Activated naive CD8-positive, alpha-beta T cell treated with anti-CD3 and anti-CD28 coated beads, Interleukin-2, amount 50 U/mL, for 24 hours (primary cell): ENCODE data around the gene KLF7.

Experiments
- ATAC-seq: fragments of 150-1000 bp; cut with Tn5 transposase; one replicate; pipeline ENCODE4 v1.10.0; 2021
- DNase-seq: peaks from one replicate; pipeline ENCODE4 v3.0.0; 2021
- H3K27ac Mint-ChIP-seq: one replicate; pipeline ENCODE4 v1.8.0; 2021; ENCODE audit warnings: mild to moderate bottlenecking, mixed read lengths
- H3K27me3 Mint-ChIP-seq: one replicate; pipeline ENCODE4 v1.8.0; 2021; ENCODE audit warnings: mixed read lengths
- H3K36me3 Mint-ChIP-seq: one replicate; pipeline ENCODE4 v1.8.0; 2021; ENCODE audit warnings: low read depth, mixed read lengths
- H3K4me1 Mint-ChIP-seq: one replicate; pipeline ENCODE4 v1.8.0; 2021; ENCODE audit warnings: mixed read lengths
- H3K4me3 Mint-ChIP-seq: one replicate; pipeline ENCODE4 v1.8.0; 2021; ENCODE audit warnings: mild to moderate bottlenecking, moderate library complexity, mixed read lengths
- H3K9me3 Mint-ChIP-seq: one replicate; pipeline ENCODE4 v1.8.0; 2021; ENCODE audit warnings: mixed read lengths

The KLF7 gene

DNA sequence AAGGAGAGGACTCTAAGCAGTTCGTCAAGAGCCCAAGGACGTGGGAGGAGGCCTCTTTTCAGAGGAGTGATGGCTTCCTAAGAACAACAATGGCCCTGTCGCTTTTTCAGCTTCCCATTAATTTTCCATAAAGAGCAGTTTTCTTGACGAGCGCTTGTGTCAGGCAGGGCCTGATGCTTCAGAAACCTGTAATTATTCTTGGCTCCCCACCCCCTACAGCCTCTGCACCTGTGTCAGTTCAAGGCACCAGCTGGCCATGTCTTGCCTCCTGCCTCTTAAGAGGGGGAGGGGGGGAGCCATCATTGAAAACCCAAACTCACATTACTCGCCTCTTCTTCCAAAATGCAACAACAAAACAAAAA, 32.3 kb downstream of the KLF7 start:
- Mint-ChIP-seq H3K27ac (no peak overlapping the region), H3K4me1 (peaks cover 87% of the 10 kb centered on the region), H3K27me3 (no peaks in the 10 kb centered on the region), H3K36me3 (peaks cover 16% of the 10 kb centered on the region), H3K4me3 (no peak overlapping the region), H3K9me3 (peaks cover 5% of the 10 kb centered on the region)
- DNase-seq, result no peak
- ATAC-seq, result no peak

DNA sequence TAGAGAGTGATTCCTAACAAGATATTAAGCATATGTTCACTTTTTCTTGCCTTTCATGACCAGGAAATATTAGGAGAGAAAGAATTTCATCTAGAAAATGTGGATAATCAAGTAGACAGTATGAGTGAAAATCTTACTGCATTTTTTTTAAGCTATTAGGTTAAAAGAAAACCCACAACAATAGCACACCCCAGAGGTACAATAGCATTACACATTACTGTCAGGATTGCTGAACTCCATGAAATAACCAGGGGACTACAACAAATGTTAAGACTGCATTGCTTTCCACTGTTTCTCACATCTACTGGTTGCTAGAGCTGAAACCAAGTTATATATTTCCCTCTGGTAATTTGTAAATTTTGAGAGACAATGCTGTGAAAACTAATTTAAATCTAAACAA, 33.7 kb downstream of the KLF7 start:
- peaks cover 20% of the 10 kb centered on the region for H3K36me3 Mint-ChIP-seq

DNA sequence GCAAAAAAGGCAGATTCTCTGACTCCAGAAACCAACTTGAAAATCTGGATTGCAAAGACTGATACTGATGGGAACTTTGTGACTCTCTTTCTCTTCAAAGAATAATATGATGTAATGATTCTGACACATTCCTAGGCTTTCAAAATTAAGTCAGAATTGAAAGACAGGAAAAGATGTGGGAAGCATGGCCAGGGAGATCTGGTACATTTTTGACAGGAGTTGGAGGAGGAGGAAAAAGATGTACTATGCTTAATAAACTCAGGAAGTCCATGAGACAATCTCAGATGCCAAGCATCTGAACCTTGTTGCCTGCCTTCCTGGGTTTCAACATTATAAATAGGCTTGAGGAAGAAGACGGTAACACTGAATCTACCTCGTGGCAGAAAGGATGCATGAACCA, 34.2 kb downstream of the KLF7 start:
- Mint-ChIP-seq H3K27ac (peak overlapping the region; percentile 69), H3K4me1 (peaks cover 79% of the 10 kb centered on the region), H3K36me3 (peaks cover 20% of the 10 kb centered on the region), H3K9me3 (peaks cover 5% of the 10 kb centered on the region), H3K4me3 (no peak overlapping the region), H3K27me3 (no peaks in the 10 kb centered on the region)
- no peak for DNase-seq
- no peak for ATAC-seq

More for the DNA sequence above, 33.7 kb downstream of the KLF7 start:
- Mint-ChIP-seq H3K27ac (peak overlapping the region; percentile 69), H3K9me3 (peaks cover 5% of the 10 kb centered on the region), H3K4me3 (no peak overlapping the region), H3K4me1 (peaks cover 76% of the 10 kb centered on the region), H3K27me3 (no peaks in the 10 kb centered on the region)
- no peak for DNase-seq
- no peak for ATAC-seq

DNA sequence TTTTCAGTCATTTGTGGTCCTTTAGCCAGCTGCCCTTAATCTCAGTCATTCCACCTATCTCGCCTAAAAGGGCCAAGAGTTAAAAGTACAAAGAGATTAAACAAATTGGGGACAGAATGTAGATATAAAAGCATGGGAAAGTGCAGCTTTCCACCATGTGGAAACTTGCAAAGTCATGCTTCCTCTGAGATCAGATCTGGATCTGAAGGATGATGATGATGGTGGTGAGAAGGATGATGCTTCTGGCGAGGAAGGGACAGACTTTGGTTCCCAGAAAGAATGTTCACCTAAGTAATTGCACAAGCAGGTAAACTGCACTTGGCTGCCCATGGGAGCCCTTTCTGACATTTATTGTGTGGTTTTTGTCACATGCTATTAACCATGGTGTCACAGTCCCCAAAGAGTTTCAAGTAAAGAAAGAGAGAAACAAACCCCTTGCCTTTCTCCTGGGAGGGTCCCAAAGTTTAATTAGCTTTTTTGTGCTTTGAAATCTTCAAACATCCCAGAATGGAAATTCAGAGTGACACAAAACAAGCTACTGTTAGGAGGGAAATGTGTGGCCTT, 34.7 kb downstream of the KLF7 start:
- H3K36me3 Mint-ChIP-seq, result peaks cover 19% of the 10 kb centered on the region
- ATAC-seq (peak; percentile 43), DNase-seq (no peak)
- no peaks in the 10 kb centered on the region for H3K27me3 Mint-ChIP-seq
- peaks cover 79% of the 10 kb centered on the region for H3K4me1 Mint-ChIP-seq
- H3K27ac Mint-ChIP-seq, result peak overlapping the region; percentile 15
- peaks cover 5% of the 10 kb centered on the region for H3K9me3 Mint-ChIP-seq
- no peak overlapping the region for H3K4me3 Mint-ChIP-seq

DNA sequence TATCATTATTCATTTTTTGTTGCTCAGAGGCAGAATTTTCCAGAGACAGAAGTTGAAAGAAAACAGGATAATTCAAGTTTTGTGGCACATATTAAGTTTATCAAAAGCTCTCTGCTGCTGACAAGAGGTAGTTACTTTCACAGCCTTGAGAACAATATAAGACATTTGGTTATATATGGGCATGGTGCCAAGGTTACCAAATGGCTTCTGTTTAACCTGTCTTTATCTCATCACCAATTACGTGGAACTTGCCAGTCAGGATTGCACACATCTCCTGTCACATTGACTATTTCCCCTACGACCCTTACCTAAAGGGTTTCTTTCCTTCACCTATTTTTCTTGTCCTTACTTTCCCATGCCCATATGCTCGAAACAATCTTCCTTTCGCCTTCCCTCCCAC, 35.9 kb downstream of the KLF7 start:
- Mint-ChIP-seq H3K27ac (no peak overlapping the region), H3K9me3 (peaks cover 5% of the 10 kb centered on the region), H3K4me3 (no peak overlapping the region), H3K36me3 (peaks cover 19% of the 10 kb centered on the region), H3K27me3 (no peaks in the 10 kb centered on the region), H3K4me1 (peaks cover 78% of the 10 kb centered on the region)
- no peak for ATAC-seq
- DNase-seq, result no peak

DNA sequence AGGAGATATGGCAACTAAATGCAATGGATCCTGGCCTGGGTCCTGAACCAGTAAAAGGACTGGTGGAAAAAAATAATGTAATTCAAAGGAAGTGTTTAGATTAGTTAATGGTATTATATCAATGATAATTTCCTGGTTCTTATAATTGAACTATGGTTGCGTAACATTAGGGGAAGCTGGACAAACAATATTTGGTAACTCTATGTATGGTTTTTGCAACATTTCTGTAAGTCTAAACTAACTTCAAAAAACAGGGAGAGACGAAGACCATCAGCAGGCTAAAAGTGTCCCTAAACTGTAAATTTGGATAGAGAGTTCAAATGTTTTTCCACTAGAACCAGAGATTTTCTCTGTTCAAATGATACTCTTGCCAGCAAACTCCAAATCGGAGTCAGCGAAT, 36.9 kb downstream of the KLF7 start:
- H3K4me1 Mint-ChIP-seq, result peaks cover 78% of the 10 kb centered on the region
- H3K9me3 Mint-ChIP-seq, result peaks cover 5% of the 10 kb centered on the region
- no peak for ATAC-seq
- H3K27ac Mint-ChIP-seq, result no peak overlapping the region
- H3K27me3 Mint-ChIP-seq, result no peaks in the 10 kb centered on the region
- DNase-seq, result no peak
- no peak overlapping the region for H3K4me3 Mint-ChIP-seq
- peaks cover 25% of the 10 kb centered on the region for H3K36me3 Mint-ChIP-seq

DNA sequence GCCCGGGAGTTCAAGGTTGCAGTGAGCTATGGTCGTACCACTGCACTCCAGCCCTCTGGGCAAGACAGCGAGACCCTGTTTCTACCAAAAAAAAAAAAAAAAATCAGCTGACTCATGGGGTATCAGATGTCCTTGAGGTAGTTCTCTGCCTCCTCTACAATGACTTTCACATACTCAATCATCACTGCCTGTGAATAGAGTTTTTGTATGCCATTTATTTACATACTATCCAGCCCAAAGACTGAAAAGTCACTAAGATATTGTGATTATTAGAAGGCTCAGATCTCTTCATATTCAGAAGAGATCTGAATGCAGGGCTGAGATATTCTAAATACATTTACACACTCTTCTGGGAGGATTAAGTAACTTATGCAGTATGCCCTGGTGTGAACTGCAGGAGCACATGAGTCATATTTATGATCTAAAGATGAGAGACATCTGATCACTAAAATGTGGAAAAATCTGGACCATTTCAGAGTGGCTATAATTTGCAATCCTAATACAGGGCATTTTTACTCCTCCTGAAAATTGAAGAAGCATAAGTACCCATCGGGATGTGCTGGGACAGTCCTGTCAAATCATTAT, 38.9 kb downstream of the KLF7 start:
- ATAC-seq, result peak; percentile 7

DNA sequence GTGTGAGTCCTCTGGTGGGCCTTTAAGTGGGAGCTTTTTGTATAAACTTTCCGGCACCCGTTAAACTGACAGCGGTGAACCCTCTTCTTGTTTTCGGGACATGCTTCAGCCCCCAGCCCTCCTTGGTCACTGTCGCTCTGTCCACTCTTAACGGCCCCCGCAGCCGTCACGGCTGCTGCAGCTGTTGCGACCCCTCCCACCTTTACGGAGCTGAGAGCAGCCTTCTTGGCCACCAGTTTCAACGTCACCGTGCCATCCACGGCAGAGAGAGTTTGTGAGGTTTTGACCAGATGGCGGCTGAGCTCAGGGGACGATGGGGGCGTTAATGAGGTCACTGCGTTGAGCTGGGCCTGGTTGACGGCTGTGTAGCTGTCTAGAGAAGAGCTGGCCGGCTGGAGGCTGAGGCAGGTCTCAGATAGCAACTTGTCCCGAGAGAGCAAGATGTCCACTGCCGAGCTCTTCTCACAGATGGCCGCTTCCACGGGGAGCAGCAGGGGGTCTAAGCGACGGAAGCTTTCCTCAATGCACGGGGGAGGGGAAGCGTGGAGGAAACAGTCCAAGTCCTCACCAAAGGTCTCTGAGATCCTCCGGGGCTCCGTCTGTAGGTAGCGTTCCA, 41.9 kb downstream of the KLF7 start:
- Mint-ChIP-seq H3K9me3 (no peaks in the 10 kb centered on the region), H3K27me3 (no peaks in the 10 kb centered on the region), H3K4me1 (peaks cover 68% of the 10 kb centered on the region), H3K36me3 (peaks cover 23% of the 10 kb centered on the region), H3K27ac (peak overlapping the region; percentile 80), H3K4me3 (no peak overlapping the region)
- ATAC-seq, result no peak
- no peak for DNase-seq

More for the DNA sequence above, 38.9 kb downstream of the KLF7 start:
- Mint-ChIP-seq H3K4me1 (peaks cover 80% of the 10 kb centered on the region), H3K36me3 (peaks cover 26% of the 10 kb centered on the region), H3K9me3 (peaks cover 4% of the 10 kb centered on the region), H3K27me3 (no peaks in the 10 kb centered on the region), H3K4me3 (no peak overlapping the region), H3K27ac (peak overlapping the region; percentile 10)
- DNase-seq, result no peak

DNA sequence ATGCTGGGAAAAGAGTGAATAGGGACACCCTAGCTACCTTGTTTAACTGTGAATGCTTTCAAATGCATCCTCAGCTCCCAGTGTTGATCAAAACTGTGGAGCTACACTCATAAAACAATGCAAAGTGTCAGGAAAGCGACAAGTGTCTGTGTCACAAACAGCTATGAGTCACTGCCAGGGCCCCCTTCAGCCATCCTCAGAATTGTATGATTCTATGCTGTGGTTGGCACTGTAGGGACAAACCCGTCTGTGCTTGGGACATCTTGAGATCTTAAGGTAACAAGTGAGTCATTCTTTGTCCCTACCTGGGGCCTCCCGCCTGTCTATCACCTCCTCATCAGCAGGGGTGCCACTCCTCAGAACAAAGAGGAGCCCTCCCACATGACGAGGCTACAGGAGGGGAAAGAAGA, 42.4 kb downstream of the KLF7 start:
- Mint-ChIP-seq H3K36me3 (peaks cover 23% of the 10 kb centered on the region), H3K27me3 (no peaks in the 10 kb centered on the region), H3K27ac (peak overlapping the region; percentile 80), H3K9me3 (no peaks in the 10 kb centered on the region), H3K4me3 (peak overlapping the region; percentile 48), H3K4me1 (peaks cover 64% of the 10 kb centered on the region)
- DNase-seq (peak; percentile 64), ATAC-seq (peak; percentile 99)

DNA sequence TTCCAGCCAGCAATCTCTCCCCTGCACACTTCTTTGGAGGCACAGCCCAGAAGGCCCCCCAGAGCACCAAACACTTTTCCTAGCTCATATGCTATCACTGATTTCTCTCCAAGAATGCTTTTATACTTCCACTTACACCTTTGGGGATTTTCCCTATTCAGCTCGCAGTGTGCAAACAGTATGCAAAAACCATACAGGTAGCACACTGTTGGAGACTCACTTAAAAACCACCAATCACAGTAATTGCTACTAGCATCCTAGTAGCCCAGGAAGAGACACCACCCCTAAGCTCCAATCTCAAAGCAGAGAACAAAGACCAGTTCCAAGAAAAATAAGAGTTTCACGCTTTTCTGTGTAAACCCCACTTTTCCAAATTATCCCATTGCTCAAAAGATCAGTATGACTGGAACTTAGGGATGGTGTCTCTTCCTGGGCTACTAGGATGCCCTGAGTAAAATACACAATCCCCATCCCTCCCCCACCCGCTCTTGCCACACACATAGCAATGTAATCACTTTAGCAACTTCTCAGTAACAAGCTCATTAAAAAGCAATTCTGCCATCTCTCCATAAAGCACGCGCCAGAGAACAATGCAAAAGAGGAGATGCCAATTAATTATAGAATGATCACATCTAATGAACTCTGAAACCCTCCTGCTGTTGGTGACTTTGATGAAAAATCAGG, 43.0 kb downstream of the KLF7 start:
- no peaks in the 10 kb centered on the region for H3K9me3 Mint-ChIP-seq
- no peaks in the 10 kb centered on the region for H3K27me3 Mint-ChIP-seq
- peak overlapping the region; percentile 80 for H3K27ac Mint-ChIP-seq
- H3K36me3 Mint-ChIP-seq, result peaks cover 23% of the 10 kb centered on the region
- DNase-seq (no peak), ATAC-seq (no peak)
- H3K4me1 Mint-ChIP-seq, result peaks cover 64% of the 10 kb centered on the region
- peak overlapping the region; percentile 48 for H3K4me3 Mint-ChIP-seq

DNA sequence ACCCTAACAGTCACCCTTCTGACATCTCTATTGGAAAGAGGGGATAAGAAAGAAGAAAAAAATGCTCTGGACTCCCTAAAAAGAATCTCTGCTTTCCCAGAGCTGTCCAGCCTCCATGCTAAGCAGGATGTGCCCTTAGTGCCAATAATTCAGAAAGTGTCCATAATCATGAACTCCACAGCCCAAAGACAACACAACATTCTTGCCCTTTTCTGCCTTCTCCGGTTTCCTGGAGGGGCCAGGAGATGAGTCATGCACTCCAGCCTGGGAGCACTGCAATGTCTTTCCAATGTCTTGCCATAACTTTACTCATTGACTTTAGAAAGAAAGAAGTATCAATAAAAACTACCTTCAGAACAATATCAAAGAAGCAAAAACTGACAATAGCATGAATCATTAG, 44.0 kb downstream of the KLF7 start:
- DNase-seq (no peak), ATAC-seq (no peak)
- no peaks in the 10 kb centered on the region for H3K9me3 Mint-ChIP-seq
- no peak overlapping the region for H3K27ac Mint-ChIP-seq
- H3K4me3 Mint-ChIP-seq, result no peak overlapping the region
- peaks cover 60% of the 10 kb centered on the region for H3K4me1 Mint-ChIP-seq
- H3K36me3 Mint-ChIP-seq, result peaks cover 19% of the 10 kb centered on the region
- no peaks in the 10 kb centered on the region for H3K27me3 Mint-ChIP-seq

DNA sequence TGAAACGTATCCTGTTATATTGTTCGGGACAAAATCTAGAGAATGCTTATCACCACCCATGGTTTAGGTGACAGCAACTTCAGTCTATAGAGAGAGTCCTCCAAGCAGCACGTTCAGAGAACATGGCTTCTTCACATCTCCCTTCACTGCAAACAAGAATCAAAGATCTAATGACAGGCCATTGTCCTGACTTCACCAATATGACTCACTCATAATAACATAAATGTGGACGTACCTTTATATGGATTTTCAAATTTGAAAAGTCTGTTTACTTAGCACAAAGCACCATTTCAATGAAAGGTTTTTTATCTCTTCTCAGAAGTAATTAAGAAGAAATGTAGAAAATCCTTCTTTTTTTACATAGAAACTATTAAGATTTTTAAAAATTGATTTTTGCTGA, 46.7 kb downstream of the KLF7 start:
- H3K4me1 Mint-ChIP-seq, result peaks cover 34% of the 10 kb centered on the region

DNA sequence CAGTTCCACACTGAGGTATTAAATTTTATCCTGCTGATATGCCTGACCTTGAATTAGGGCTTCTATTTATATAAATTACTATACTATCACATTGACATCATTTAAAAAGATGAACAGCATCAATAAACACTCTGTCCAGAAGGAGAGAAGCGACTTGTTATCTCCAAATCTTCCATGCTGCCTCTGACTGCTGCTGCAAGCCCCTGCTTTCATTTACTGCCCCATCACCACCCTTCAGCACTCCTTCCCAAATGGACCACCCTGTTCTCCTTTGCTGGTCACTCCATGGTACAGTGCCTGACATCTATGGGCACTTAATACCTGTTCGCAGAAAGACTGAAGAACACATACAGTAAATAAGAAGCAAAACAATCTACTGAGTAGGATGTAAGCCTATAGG, 48.1 kb downstream of the KLF7 start:
- Mint-ChIP-seq H3K4me1 (peaks cover 21% of the 10 kb centered on the region), H3K27ac (no peak overlapping the region), H3K9me3 (no peaks in the 10 kb centered on the region), H3K27me3 (no peaks in the 10 kb centered on the region), H3K36me3 (peaks cover 6% of the 10 kb centered on the region), H3K4me3 (no peak overlapping the region)
- no peak for DNase-seq
- no peak for ATAC-seq

More for the DNA sequence above, 46.7 kb downstream of the KLF7 start:
- Mint-ChIP-seq H3K9me3 (no peaks in the 10 kb centered on the region), H3K36me3 (peaks cover 13% of the 10 kb centered on the region), H3K27ac (no peak overlapping the region), H3K27me3 (no peaks in the 10 kb centered on the region), H3K4me3 (no peak overlapping the region)
- DNase-seq (no peak), ATAC-seq (no peak)

DNA sequence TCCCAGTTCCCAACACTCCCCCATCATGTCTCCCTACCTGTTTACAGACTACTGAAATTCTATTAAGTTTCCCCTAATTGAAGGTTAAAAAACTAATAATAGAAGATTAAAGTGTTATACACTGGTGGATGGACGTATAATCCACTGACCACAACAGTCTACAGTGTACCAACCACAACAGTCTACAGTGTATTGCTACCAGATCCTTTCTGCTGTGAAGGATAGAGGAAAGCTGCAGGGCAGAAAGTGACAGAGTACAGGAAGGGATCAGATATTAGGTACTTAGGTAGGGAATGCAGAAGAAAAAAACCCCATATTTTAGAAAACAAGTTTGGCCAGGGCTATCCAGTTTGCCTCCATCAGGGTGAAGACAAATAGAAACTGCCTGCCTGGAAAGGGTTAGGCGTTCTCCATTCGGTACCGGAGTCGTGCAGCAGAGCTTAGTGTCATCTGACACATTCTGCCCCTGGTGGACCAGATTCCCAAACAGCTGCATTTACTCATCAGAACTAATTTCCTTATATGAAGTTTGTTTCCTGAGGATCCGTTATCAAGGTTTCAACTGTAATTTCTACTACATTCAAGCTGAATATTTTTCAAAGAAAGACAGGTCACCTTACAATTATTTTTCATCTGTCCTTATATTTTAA, 49.9 kb downstream of the KLF7 start:
- no peaks in the 10 kb centered on the region for H3K27me3 Mint-ChIP-seq
- ATAC-seq, result no peak
- no peaks in the 10 kb centered on the region for H3K9me3 Mint-ChIP-seq
- no peak for DNase-seq
- no peak overlapping the region for H3K4me3 Mint-ChIP-seq
- H3K36me3 Mint-ChIP-seq, result peaks cover 2% of the 10 kb centered on the region
- no peak overlapping the region for H3K27ac Mint-ChIP-seq
- H3K4me1 Mint-ChIP-seq, result peaks cover 18% of the 10 kb centered on the region

DNA sequence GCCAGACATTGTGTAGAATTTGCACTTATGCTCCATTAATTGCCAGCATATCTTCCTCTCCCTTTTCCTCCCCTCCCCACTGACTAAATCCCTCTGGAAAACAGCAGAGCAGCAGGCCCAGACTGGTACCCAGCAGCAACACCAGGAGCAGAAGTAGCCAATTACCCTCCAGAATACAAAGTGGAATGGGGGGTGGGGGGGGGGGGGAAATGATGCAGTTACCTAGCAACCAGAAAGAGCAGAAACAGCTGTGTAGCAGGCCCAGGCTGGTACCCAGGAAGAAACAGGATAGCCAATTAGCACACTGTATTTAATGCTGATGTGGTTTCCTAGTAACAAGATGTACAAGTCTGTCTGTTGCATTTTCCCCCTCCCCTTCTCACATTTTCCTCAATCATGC, 52.3 kb downstream of the KLF7 start:
- no peak for DNase-seq
- ATAC-seq, result no peak
- no peak overlapping the region for H3K4me3 Mint-ChIP-seq
- no peaks in the 10 kb centered on the region for H3K27me3 Mint-ChIP-seq
- H3K36me3 Mint-ChIP-seq, result no peaks in the 10 kb centered on the region
- H3K4me1 Mint-ChIP-seq, result peaks cover 18% of the 10 kb centered on the region
- H3K27ac Mint-ChIP-seq, result no peak overlapping the region
- H3K9me3 Mint-ChIP-seq, result no peaks in the 10 kb centered on the region
